Omental fat pad (tissue), 4 donors: ENCODE measurements around the gene TTC7B. TPM values are rescaled to one million over a fixed set of nuclear protein-coding genes. Genes with fewer than 3 reads are reported as not detected.

Experiments used
- ATAC-seq: fragments of 150-250 bp; one replicate; pipeline ENCODE4 v1.9.1; 2016; ENCODE audit warnings: mild to moderate bottlenecking, moderate library complexity; ENCODE audit not compliant: low FRiP score
- DNase-seq: peaks from one replicate; pipeline ENCODE4 v3.0.0-alpha.2; 2019; ENCODE audit warnings: low spot score
- CTCF ChIP-seq, 3 donors: fragments of 450-650 bp; IDR thresholded peaks; one replicate each; pipeline ENCODE4 v1.5.1; 2016 to 2017; ENCODE audit warnings: antibody characterized with exemption in 3 of 3, mild to moderate bottlenecking in 3 of 3, moderate library complexity in 2 of 3
- total RNA-seq, 4 donors: library from RNA; depleted of rRNA; stranded (reverse); fragments of >200 nt; gene quantifications; one replicate each; pipeline ENCODE4 v1.1.0, GENCODE V29; 2016

TTC7B gene
- total RNA-seq, 4 donors from 2014 or later, result 31.9 to 56.3 (median 38.4) TPM

GRCh38 chr14:90758959-90759358 lies 57.3 kb downstream of the TTC7B start:
- no peak for TF ChIP-seq CTCF (IDR thresholded peaks at IDR 0.05)
- DNase-seq (no peak), ATAC-seq (peak; percentile 25)

- TF ChIP-seq CTCF (IDR thresholded peaks at IDR 0.05), result peak in 2 of 3 donors; percentile 47 to 70
- ATAC-seq (peak; percentile 96), DNase-seq (peak; percentile 76)
These were observed 58.0 kb downstream of the TTC7B start for GRCh38 chr14:90758028-90758889.

GRCh38 chr14:90757452-90757851 lies 58.8 kb downstream of the TTC7B start:
- no peak for TF ChIP-seq CTCF (IDR thresholded peaks at IDR 0.05)
- DNase-seq, result no peak
- no peak for ATAC-seq

GRCh38 chr14:90756755-90757345 lies 59.4 kb downstream of the TTC7B start:
- DNase-seq, result no peak
- no peak for ATAC-seq
- no peak for TF ChIP-seq CTCF (IDR thresholded peaks at IDR 0.05)

- DNase-seq, result no peak
- no peak for ATAC-seq
- TF ChIP-seq CTCF (IDR thresholded peaks at IDR 0.05), result no peak
These were observed 60.4 kb downstream of the TTC7B start for GRCh38 chr14:90755661-90756304.

- ATAC-seq (no peak), DNase-seq (no peak)
- TF ChIP-seq CTCF (IDR thresholded peaks at IDR 0.05), result no peak
These were observed 62.7 kb downstream of the TTC7B start for GRCh38 chr14:90753456-90754005.
